WTC11 (cell line): ENCODE data around the gene SNX30. TPM values are rescaled to one million over a fixed set of nuclear protein-coding genes. Genes with fewer than 3 reads are reported as not detected.

Experiments
- ATAC-seq: fragments of 200-7000 bp; cut with Tn5 transposase; 2 replicates; pipeline ENCODE4 v1.10.0; 2021; ENCODE audit warnings: mild to moderate bottlenecking, moderate library complexity
- CTCF ChIA-PET: fragments of 300-600 bp; sonication (Branson Sonifier 250); formaldehyde crosslinking; loops from one replicate; lab custom pipeline; 2021; ENCODE audit warnings: antibody characterized with exemption; lab: Charles Lee
- POLR2A ChIA-PET: fragments of 350-600 bp; sonication (Branson Sonifier 250); formaldehyde crosslinking; loops from one replicate; lab custom pipeline; 2021; ENCODE audit warnings: antibody characterized with exemption; lab: Charles Lee
- DNase-seq: peaks from one replicate; pipeline ENCODE4 v3.0.0; 2021; ENCODE audit warnings: low spot score
- H3K27ac Mint-ChIP-seq: 2 replicates; pipeline ENCODE4 v1.8.0; 2021; ENCODE audit warnings: mixed read lengths
- H3K27me3 Mint-ChIP-seq: 2 replicates; pipeline ENCODE4 v1.8.0; 2021; ENCODE audit warnings: low read depth, mild to moderate bottlenecking, moderate library complexity, mixed read lengths
- H3K36me3 Mint-ChIP-seq: 2 replicates; pipeline ENCODE4 v1.8.0; 2021; ENCODE audit warnings: mixed read lengths
- H3K4me1 Mint-ChIP-seq: 2 replicates; pipeline ENCODE4 v1.8.0; 2022; ENCODE audit warnings: mixed read lengths
- H3K4me3 Mint-ChIP-seq: 2 replicates; pipeline ENCODE4 v1.8.0; 2021; ENCODE audit warnings: mild to moderate bottlenecking, moderate library complexity, mixed read lengths
- H3K9me3 Mint-ChIP-seq: 2 replicates; pipeline ENCODE4 v1.8.0; 2021; ENCODE audit warnings: mixed read lengths
- ATF6 ChIP-seq: sonication (generic); formaldehyde crosslinking; IDR thresholded peaks from 2 replicates; pipeline ENCODE4 v1.8.1; 2023; ENCODE audit warnings: mild to moderate bottlenecking, missing genetic modification reagents
- EMX1 ChIP-seq: fragments of 250-450 bp; sonication (Bioruptor Pico); IDR thresholded peaks from 2 replicates; pipeline ENCODE4 v1.8.0; 2021; ENCODE audit warnings: mild to moderate bottlenecking
- FOXK1 ChIP-seq: sonication (generic); formaldehyde crosslinking; IDR thresholded peaks from 2 replicates; pipeline ENCODE4 v1.8.0; 2022; ENCODE audit warnings: mild to moderate bottlenecking, moderate library complexity, missing genetic modification reagents
- FOXP1 ChIP-seq: sonication (generic); formaldehyde crosslinking; IDR thresholded peaks from 2 replicates; pipeline ENCODE4 v1.8.0; 2022; ENCODE audit warnings: missing genetic modification reagents, mild to moderate bottlenecking, moderate library complexity, borderline replicate concordance
- FOXP4 ChIP-seq: sonication (generic); formaldehyde crosslinking; IDR thresholded peaks from 2 replicates; pipeline ENCODE4 v1.8.0; 2022; ENCODE audit warnings: mild to moderate bottlenecking, missing genetic modification reagents
- GABPB1 ChIP-seq: sonication (generic); formaldehyde crosslinking; IDR thresholded peaks from 2 replicates; pipeline ENCODE4 v1.8.1; 2023; ENCODE audit warnings: mild to moderate bottlenecking, missing genetic modification reagents
- GRHL2 ChIP-seq: fragments of 250-450 bp; sonication (Bioruptor Pico); IDR thresholded peaks from 2 replicates; pipeline ENCODE4 v1.8.0; 2022; ENCODE audit warnings: mild to moderate bottlenecking, moderate library complexity; ENCODE audit not compliant: insufficient replicate concordance, severe bottlenecking
- IRF2 ChIP-seq: sonication (generic); formaldehyde crosslinking; IDR thresholded peaks from 2 replicates; pipeline ENCODE4 v1.8.0; 2022; ENCODE audit warnings: low read depth, missing genetic modification reagents, borderline replicate concordance
- NR2C2 ChIP-seq: sonication (generic); formaldehyde crosslinking; IDR thresholded peaks from 2 replicates; pipeline ENCODE4 v1.8.0; 2022; ENCODE audit warnings: mild to moderate bottlenecking, missing genetic modification reagents
- OVOL2 ChIP-seq: fragments of 250-450 bp; sonication (Bioruptor Pico); IDR thresholded peaks from 2 replicates; pipeline ENCODE4 v1.9.0; 2021; ENCODE audit warnings: mild to moderate bottlenecking, borderline replicate concordance
- PRRX2 ChIP-seq: fragments of 250-450 bp; sonication (Bioruptor Pico); IDR thresholded peaks from 2 replicates; pipeline ENCODE4 v1.8.0; 2021; ENCODE audit warnings: mild to moderate bottlenecking
- TCF7 ChIP-seq: sonication (generic); formaldehyde crosslinking; IDR thresholded peaks from 2 replicates; pipeline ENCODE4 v1.8.0; 2022; ENCODE audit warnings: mild to moderate bottlenecking, low read depth, missing genetic modification reagents, moderate library complexity
- TEAD1 ChIP-seq: sonication (generic); formaldehyde crosslinking; IDR thresholded peaks from 2 replicates; pipeline ENCODE4 v1.8.0; 2022; ENCODE audit warnings: mild to moderate bottlenecking, missing genetic modification reagents
- ZNF423 ChIP-seq: fragments of 250-450 bp; sonication (Bioruptor Pico); IDR thresholded peaks from 2 replicates; pipeline ENCODE4 v2.1.2; 2022; ENCODE audit warnings: mild to moderate bottlenecking, moderate library complexity
- ZSCAN18 ChIP-seq: fragments of 250-450 bp; sonication (Bioruptor Pico); IDR thresholded peaks from 2 replicates; pipeline ENCODE4 v2.1.2; 2022; ENCODE audit warnings: mild to moderate bottlenecking, moderate library complexity
- total RNA-seq: library from RNA; stranded (reverse); gene quantifications from 3 replicates; pipeline ENCODE4 v1.2.3, GENCODE V29; 2021
- TF ChIP-seq, protein P1 (sequence below): fragments of 250-450 bp; sonication (Bioruptor Pico); IDR thresholded peaks from 2 replicates; pipeline ENCODE4 v1.9.0; 2021; ENCODE audit warnings: mild to moderate bottlenecking, borderline replicate concordance
- TF ChIP-seq, protein P2 (sequence below): fragments of 250-450 bp; sonication (Bioruptor Pico); IDR thresholded peaks from 2 replicates; pipeline ENCODE4 v1.9.0; 2021; ENCODE audit warnings: moderate library complexity, mild to moderate bottlenecking, inconsistent platforms, borderline replicate concordance
- TF ChIP-seq, protein P3 (sequence below): sonication (generic); formaldehyde crosslinking; IDR thresholded peaks from 2 replicates; pipeline ENCODE4 v1.8.1; 2023; ENCODE audit warnings: mild to moderate bottlenecking, missing genetic modification reagents, borderline replicate concordance
- TF ChIP-seq, protein P4 (sequence below): sonication (generic); formaldehyde crosslinking; IDR thresholded peaks from 2 replicates; pipeline ENCODE4 v1.8.0; 2023; ENCODE audit warnings: missing genetic modification reagents
- TF ChIP-seq, protein P5 (sequence below): sonication (generic); formaldehyde crosslinking; conservative IDR thresholded peaks from 2 replicates; pipeline ENCODE4 v1.8.1; 2022; ENCODE audit warnings: mild to moderate bottlenecking, missing genetic modification reagents

Gene SNX30
- total RNA-seq, 1 experiment from 2014 or later: 13.4 TPM

GRCh38 chr9:112787978-112788377 lies 37.4 kb downstream of the SNX30 start:
- POLR2A ChIA-PET: no interaction called here
- Mint-ChIP-seq H3K9me3 (no peaks in the 10 kb centered on the region), H3K27me3 (no peaks in the 10 kb centered on the region), H3K4me3 (no peak overlapping the region), H3K4me1 (peaks cover 10% of the 10 kb centered on the region)
- TF ChIP-seq, protein P1, sequence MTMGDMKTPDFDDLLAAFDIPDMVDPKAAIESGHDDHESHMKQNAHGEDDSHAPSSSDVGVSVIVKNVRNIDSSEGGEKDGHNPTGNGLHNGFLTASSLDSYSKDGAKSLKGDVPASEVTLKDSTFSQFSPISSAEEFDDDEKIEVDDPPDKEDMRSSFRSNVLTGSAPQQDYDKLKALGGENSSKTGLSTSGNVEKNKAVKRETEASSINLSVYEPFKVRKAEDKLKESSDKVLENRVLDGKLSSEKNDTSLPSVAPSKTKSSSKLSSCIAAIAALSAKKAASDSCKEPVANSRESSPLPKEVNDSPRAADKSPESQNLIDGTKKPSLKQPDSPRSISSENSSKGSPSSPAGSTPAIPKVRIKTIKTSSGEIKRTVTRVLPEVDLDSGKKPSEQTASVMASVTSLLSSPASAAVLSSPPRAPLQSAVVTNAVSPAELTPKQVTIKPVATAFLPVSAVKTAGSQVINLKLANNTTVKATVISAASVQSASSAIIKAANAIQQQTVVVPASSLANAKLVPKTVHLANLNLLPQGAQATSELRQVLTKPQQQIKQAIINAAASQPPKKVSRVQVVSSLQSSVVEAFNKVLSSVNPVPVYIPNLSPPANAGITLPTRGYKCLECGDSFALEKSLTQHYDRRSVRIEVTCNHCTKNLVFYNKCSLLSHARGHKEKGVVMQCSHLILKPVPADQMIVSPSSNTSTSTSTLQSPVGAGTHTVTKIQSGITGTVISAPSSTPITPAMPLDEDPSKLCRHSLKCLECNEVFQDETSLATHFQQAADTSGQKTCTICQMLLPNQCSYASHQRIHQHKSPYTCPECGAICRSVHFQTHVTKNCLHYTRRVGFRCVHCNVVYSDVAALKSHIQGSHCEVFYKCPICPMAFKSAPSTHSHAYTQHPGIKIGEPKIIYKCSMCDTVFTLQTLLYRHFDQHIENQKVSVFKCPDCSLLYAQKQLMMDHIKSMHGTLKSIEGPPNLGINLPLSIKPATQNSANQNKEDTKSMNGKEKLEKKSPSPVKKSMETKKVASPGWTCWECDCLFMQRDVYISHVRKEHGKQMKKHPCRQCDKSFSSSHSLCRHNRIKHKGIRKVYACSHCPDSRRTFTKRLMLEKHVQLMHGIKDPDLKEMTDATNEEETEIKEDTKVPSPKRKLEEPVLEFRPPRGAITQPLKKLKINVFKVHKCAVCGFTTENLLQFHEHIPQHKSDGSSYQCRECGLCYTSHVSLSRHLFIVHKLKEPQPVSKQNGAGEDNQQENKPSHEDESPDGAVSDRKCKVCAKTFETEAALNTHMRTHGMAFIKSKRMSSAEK: no peak
- TF ChIP-seq NR2C2 (no peak), IRF2 (no peak), OVOL2 (CRISPR knock-in tag) (no peak), FOXP1 (CRISPR knock-in tag) (no peak), ZSCAN18 (CRISPR knock-in tag) (no peak), PRRX2 (CRISPR knock-in tag) (no peak), FOXK1 (CRISPR knock-in tag) (no peak)
- TF ChIP-seq, protein P2, sequence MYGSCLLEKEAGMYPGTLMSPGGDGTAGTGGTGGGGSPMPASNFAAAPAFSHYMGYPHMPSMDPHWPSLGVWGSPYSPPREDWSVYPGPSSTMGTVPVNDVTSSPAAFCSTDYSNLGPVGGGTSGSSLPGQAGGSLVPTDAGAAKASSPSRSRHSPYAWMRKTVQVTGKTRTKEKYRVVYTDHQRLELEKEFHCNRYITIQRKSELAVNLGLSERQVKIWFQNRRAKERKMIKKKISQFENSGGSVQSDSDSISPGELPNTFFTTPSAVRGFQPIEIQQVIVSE (CRISPR knock-in tag): no peak
- TF ChIP-seq, protein P3, sequence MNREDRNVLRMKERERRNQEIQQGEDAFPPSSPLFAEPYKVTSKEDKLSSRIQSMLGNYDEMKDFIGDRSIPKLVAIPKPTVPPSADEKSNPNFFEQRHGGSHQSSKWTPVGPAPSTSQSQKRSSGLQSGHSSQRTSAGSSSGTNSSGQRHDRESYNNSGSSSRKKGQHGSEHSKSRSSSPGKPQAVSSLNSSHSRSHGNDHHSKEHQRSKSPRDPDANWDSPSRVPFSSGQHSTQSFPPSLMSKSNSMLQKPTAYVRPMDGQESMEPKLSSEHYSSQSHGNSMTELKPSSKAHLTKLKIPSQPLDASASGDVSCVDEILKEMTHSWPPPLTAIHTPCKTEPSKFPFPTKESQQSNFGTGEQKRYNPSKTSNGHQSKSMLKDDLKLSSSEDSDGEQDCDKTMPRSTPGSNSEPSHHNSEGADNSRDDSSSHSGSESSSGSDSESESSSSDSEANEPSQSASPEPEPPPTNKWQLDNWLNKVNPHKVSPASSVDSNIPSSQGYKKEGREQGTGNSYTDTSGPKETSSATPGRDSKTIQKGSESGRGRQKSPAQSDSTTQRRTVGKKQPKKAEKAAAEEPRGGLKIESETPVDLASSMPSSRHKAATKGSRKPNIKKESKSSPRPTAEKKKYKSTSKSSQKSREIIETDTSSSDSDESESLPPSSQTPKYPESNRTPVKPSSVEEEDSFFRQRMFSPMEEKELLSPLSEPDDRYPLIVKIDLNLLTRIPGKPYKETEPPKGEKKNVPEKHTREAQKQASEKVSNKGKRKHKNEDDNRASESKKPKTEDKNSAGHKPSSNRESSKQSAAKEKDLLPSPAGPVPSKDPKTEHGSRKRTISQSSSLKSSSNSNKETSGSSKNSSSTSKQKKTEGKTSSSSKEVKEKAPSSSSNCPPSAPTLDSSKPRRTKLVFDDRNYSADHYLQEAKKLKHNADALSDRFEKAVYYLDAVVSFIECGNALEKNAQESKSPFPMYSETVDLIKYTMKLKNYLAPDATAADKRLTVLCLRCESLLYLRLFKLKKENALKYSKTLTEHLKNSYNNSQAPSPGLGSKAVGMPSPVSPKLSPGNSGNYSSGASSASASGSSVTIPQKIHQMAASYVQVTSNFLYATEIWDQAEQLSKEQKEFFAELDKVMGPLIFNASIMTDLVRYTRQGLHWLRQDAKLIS (CRISPR knock-in tag): no peak
- TF ChIP-seq, protein P4, sequence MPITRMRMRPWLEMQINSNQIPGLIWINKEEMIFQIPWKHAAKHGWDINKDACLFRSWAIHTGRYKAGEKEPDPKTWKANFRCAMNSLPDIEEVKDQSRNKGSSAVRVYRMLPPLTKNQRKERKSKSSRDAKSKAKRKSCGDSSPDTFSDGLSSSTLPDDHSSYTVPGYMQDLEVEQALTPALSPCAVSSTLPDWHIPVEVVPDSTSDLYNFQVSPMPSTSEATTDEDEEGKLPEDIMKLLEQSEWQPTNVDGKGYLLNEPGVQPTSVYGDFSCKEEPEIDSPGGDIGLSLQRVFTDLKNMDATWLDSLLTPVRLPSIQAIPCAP (CRISPR knock-in tag): no peak
- TF ChIP-seq, all 79 proteins: peak for 0
- no peaks in the 10 kb centered on the region for H3K36me3 Mint-ChIP-seq
- ATAC-seq: no peak
- CTCF ChIA-PET: interaction anchor here (0.7 kb wide), 1 partner anchor 352 kb away, joined by 3 read pairs; no protein-coding TSS in a partner anchor
- no peak overlapping the region for H3K27ac Mint-ChIP-seq
- no peak for DNase-seq

DNA sequence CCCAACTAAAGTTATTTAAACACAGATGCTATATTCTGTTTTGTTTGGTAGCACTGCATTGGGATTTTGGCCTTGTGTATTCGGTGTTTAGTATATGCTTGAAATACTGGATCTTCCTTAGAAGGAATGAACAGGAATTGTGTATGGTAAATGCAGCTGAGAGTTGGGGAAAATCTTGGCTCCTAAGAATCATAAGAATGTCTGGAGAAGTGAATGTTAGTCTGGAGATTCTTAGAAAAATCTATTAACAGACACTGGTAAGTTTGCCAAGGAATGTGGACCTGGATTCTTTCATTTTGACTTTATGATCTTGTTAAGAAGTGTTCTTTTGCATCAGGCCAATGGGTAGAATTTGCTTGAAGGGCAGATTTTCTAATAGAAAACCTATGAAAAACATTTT lies 38.9 kb downstream of the SNX30 start:
- ChIA-PET POLR2A (interaction anchor here (0.6 kb wide), 1 partner anchor 11 kb away, joined by 3 read pairs; no protein-coding TSS in a partner anchor), CTCF (interaction anchor here (1.2 kb wide), 1 partner anchor 30 kb away, joined by 5 read pairs; no protein-coding TSS in a partner anchor)
- TF ChIP-seq TCF7 (CRISPR knock-in tag): no peak
- TF ChIP-seq ZNF423 (CRISPR knock-in tag): no peak
- no peak for TF ChIP-seq GABPB1
- no peak for TF ChIP-seq FOXP4
- no peak for TF ChIP-seq TEAD1 (CRISPR knock-in tag)
- TF ChIP-seq EMX1: no peak
- no peak for TF ChIP-seq ATF6 (CRISPR knock-in tag)
- TF ChIP-seq, protein P5, sequence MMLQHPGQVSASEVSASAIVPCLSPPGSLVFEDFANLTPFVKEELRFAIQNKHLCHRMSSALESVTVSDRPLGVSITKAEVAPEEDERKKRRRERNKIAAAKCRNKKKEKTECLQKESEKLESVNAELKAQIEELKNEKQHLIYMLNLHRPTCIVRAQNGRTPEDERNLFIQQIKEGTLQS (CRISPR knock-in tag): no peak
- TF ChIP-seq GRHL2 (CRISPR knock-in tag): no peak

More for the DNA sequence above, 38.9 kb downstream of the SNX30 start:
- peaks cover 4% of the 10 kb centered on the region for H3K4me1 Mint-ChIP-seq
- H3K36me3 Mint-ChIP-seq: no peaks in the 10 kb centered on the region
- DNase-seq (no peak), ATAC-seq (no peak)
- no peaks in the 10 kb centered on the region for H3K27me3 Mint-ChIP-seq
- no peak overlapping the region for H3K4me3 Mint-ChIP-seq
- no peak overlapping the region for H3K27ac Mint-ChIP-seq
- no peaks in the 10 kb centered on the region for H3K9me3 Mint-ChIP-seq
